ENCODE results near the gene TLCD3B.

GRCh38 chr16:30063893-30064728 lies 33.0 kb upstream of the TLCD3B start:
- TF ChIP-seq, protein P1, sequence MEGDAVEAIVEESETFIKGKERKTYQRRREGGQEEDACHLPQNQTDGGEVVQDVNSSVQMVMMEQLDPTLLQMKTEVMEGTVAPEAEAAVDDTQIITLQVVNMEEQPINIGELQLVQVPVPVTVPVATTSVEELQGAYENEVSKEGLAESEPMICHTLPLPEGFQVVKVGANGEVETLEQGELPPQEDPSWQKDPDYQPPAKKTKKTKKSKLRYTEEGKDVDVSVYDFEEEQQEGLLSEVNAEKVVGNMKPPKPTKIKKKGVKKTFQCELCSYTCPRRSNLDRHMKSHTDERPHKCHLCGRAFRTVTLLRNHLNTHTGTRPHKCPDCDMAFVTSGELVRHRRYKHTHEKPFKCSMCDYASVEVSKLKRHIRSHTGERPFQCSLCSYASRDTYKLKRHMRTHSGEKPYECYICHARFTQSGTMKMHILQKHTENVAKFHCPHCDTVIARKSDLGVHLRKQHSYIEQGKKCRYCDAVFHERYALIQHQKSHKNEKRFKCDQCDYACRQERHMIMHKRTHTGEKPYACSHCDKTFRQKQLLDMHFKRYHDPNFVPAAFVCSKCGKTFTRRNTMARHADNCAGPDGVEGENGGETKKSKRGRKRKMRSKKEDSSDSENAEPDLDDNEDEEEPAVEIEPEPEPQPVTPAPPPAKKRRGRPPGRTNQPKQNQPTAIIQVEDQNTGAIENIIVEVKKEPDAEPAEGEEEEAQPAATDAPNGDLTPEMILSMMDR (IDR thresholded peaks at IDR 0.05), result no peak
- no peak for TF ChIP-seq POLR2A (IDR thresholded peaks at IDR 0.05)
